Measurements from ENCODE around the gene TXLNA.

DNA sequence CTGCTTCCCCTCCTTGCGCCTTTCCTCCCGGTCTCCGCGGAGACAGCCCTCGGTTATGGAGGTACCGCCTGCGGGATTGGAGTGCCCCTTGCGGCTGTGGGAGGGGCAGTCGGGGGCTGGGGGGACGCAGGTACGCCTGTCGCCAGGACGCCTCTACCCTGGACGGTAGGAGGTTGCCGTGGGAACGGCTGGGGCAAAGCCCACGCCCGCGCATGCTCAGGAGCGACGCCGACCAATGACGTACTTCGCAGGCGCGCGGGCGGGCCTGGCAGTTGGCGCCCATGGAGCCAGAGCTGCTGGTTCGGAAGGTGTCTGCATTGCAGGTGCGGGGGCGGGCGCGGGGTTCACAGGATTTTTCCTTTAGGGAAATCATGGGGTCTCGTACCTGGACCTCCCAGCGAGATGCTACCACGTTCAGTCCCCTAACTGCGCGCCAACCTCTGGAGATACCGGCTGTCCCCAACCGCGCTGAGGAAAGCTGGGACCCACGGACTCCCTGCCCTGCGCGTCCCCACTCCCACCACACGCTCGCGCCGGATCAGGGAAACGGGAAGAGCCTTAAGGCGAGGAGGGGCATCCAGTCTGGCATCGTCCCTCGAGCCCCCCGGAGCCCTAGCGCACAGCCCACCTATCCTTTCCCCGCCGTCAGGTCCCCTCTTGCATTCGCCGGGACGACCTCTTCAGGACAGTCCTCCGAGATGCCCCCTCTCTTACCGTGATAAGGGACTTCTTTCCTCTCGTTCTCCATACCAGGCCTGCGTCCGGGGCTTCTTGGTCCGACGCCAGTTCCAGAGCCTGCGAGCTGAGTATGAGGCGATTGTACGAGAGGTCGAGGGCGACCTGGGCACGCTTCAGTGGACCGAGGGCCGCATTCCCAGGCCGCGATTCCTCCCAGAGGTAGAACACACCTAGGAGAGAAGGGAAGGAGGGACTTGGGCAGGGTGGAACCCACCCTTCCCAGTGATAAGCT lies 26.2 kb downstream of the TXLNA start, which contains the start of gene IQCC:
- TF ChIP-seq POLR2A (IDR thresholded peaks at IDR 0.05; ENCODE audit: low read length) (peak; percentile 90), GATA1 (IDR thresholded peaks at IDR 0.05; ENCODE audit: low read depth, low read length) (no peak)
